SK-N-SH treated with all-trans-retinoic acid at 6 μM for 48 hours (cell line): Measurements from ENCODE around the gene FOXN3.

Experiments used
- ATAC-seq: fragments of 200-7000 bp; cut with Tn5 transposase; 3 replicates; pipeline ENCODE4 v1.9.1; 2020; ENCODE audit warnings: mild to moderate bottlenecking, moderate library complexity
- CREB5 ChIP-seq: fragments of 250-450 bp; sonication (Bioruptor Pico); IDR thresholded peaks from 2 replicates; pipeline ENCODE4 v1.5.1; 2020; ENCODE audit warnings: low read depth, mild to moderate bottlenecking, moderate library complexity
- ESRRG ChIP-seq: fragments of 250-450 bp; sonication (Bioruptor Pico); IDR thresholded peaks from 2 replicates; pipeline ENCODE4 v1.6.1; 2021; ENCODE audit warnings: mild to moderate bottlenecking
- GLIS3 ChIP-seq: fragments of 250-450 bp; sonication (Bioruptor Pico); IDR thresholded peaks from 2 replicates; pipeline ENCODE4 v1.5.0; 2020; ENCODE audit warnings: mild to moderate bottlenecking, moderate library complexity
- ISL1 ChIP-seq: fragments of 250-450 bp; sonication (Bioruptor Pico); IDR thresholded peaks from 2 replicates; pipeline ENCODE4 v2.1.2; 2022; ENCODE audit warnings: mild to moderate bottlenecking, moderate library complexity
- OSR1 ChIP-seq: fragments of 250-450 bp; sonication (Bioruptor Pico); IDR thresholded peaks from 2 replicates; pipeline ENCODE4 v1.8.0; 2022; ENCODE audit warnings: moderate library complexity, mild to moderate bottlenecking, inconsistent platforms
- POU6F1 ChIP-seq: fragments of 250-450 bp; sonication (Bioruptor Pico); IDR thresholded peaks from 2 replicates; pipeline ENCODE4 v1.8.0; 2021; ENCODE audit warnings: low read depth, mild to moderate bottlenecking, moderate library complexity, borderline replicate concordance
- PPARA ChIP-seq: fragments of 250-450 bp; sonication (Bioruptor Pico); IDR thresholded peaks from 2 replicates; pipeline ENCODE4 v1.5.0; 2020; ENCODE audit warnings: mild to moderate bottlenecking, borderline replicate concordance
- RARB ChIP-seq: fragments of 250-450 bp; sonication (Bioruptor Pico); IDR thresholded peaks from 2 replicates; pipeline ENCODE4 v1.8.0; 2021; ENCODE audit warnings: mild to moderate bottlenecking, moderate library complexity
- SNAI2 ChIP-seq: fragments of 250-450 bp; sonication (Bioruptor Pico); IDR thresholded peaks from 2 replicates; pipeline ENCODE4 v1.5.0; 2020; ENCODE audit warnings: mild to moderate bottlenecking, moderate library complexity
- TCF4 ChIP-seq: fragments of 250-450 bp; sonication (Bioruptor Pico); IDR thresholded peaks from 2 replicates; pipeline ENCODE4 v1.8.0; 2021; ENCODE audit warnings: mild to moderate bottlenecking, moderate library complexity, borderline replicate concordance
- TOX ChIP-seq: fragments of 250-450 bp; sonication (Bioruptor Pico); IDR thresholded peaks from 2 replicates; pipeline ENCODE4 v1.8.0; 2021; ENCODE audit warnings: mild to moderate bottlenecking, moderate library complexity, borderline replicate concordance
- TSHZ2 ChIP-seq: fragments of 250-450 bp; sonication (Bioruptor Pico); IDR thresholded peaks from 2 replicates; pipeline ENCODE4 v1.5.0; 2020; ENCODE audit warnings: mild to moderate bottlenecking, moderate library complexity
- ZC3H10 ChIP-seq: fragments of 250-450 bp; sonication (Bioruptor Pico); IDR thresholded peaks from 2 replicates; pipeline ENCODE4 v1.5.1; 2021; ENCODE audit warnings: mild to moderate bottlenecking, moderate library complexity
- ZFP3 ChIP-seq: fragments of 250-450 bp; sonication (Bioruptor Pico); IDR thresholded peaks from 2 replicates; pipeline ENCODE4 v1.5.0; 2020; ENCODE audit warnings: mild to moderate bottlenecking, moderate library complexity
- ZNF565 ChIP-seq: fragments of 450-650 bp; formaldehyde crosslinking; conservative IDR thresholded peaks from 2 replicates; pipeline ENCODE4 v1.5.0; 2020; ENCODE audit warnings: low read depth, mild to moderate bottlenecking, moderate library complexity
- ZNF8 ChIP-seq: fragments of 450-650 bp; formaldehyde crosslinking; IDR thresholded peaks from 2 replicates; pipeline ENCODE4 v1.5.0; 2020; ENCODE audit warnings: mild to moderate bottlenecking, moderate library complexity
- TF ChIP-seq, protein P1 (sequence below): fragments of 250-450 bp; sonication (Bioruptor Pico); IDR thresholded peaks from 2 replicates; pipeline ENCODE4 v1.8.0; 2020; ENCODE audit warnings: mild to moderate bottlenecking, moderate library complexity, borderline replicate concordance

FOXN3 gene

DNA sequence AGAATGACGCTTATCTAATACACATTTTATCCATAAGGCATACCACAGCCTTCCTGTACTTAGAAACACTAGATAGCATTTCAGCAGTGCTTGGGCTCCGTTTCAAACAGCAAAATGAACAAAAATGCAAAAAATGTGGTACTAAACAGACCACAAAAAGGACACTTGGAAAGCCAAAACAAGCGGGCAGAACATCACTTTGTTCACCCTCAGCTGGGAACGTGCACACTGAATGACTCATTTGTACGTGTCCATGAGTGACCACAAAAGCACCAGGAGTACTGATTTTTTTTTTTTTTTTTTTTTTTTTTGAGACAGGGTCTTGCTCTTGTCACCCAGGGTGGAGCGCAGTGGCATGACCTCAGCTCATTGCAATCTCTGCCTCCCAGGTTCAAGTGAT lies 8.9 kb upstream of the FOXN3 start:
- TF ChIP-seq PPARA: no peak
- 0 out of 2 replicates have a peak, but pooled peaks have one; percentile 27 for TF ChIP-seq ISL1 (CRISPR knock-in tag)
- peak; percentile 79; the same call in 1 of the 2 replicates for TF ChIP-seq ZNF8
- no peak for TF ChIP-seq TOX (CRISPR knock-in tag)
- ATAC-seq: peak; percentile 81

- no peak for ATAC-seq
- no peak for TF ChIP-seq CREB5
- no peak for TF ChIP-seq RARB
- no peak for TF ChIP-seq OSR1 (CRISPR knock-in tag)
- no peak for TF ChIP-seq GLIS3 (CRISPR knock-in tag)
- no peak for TF ChIP-seq POU6F1
- no peak for TF ChIP-seq PPARA
- no peak for TF ChIP-seq ISL1 (CRISPR knock-in tag)
- TF ChIP-seq, protein P1, sequence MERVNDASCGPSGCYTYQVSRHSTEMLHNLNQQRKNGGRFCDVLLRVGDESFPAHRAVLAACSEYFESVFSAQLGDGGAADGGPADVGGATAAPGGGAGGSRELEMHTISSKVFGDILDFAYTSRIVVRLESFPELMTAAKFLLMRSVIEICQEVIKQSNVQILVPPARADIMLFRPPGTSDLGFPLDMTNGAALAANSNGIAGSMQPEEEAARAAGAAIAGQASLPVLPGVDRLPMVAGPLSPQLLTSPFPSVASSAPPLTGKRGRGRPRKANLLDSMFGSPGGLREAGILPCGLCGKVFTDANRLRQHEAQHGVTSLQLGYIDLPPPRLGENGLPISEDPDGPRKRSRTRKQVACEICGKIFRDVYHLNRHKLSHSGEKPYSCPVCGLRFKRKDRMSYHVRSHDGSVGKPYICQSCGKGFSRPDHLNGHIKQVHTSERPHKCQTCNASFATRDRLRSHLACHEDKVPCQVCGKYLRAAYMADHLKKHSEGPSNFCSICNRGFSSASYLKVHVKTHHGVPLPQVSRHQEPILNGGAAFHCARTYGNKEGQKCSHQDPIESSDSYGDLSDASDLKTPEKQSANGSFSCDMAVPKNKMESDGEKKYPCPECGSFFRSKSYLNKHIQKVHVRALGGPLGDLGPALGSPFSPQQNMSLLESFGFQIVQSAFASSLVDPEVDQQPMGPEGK: no peak
- no peak for TF ChIP-seq ZFP3 (CRISPR knock-in tag)
- TF ChIP-seq ESRRG (CRISPR knock-in tag): no peak
- TF ChIP-seq TCF4 (CRISPR knock-in tag): no peak
- no peak for TF ChIP-seq SNAI2 (CRISPR knock-in tag)
- no peak for TF ChIP-seq ZC3H10 (CRISPR knock-in tag)
- TF ChIP-seq ZNF565: no peak
- TF ChIP-seq TSHZ2 (CRISPR knock-in tag): no peak
- TF ChIP-seq, all 23 proteins: peak for 0
Measured at GRCh38 chr14:89424241-89424640, 7.2 kb upstream of the FOXN3 start.

DNA sequence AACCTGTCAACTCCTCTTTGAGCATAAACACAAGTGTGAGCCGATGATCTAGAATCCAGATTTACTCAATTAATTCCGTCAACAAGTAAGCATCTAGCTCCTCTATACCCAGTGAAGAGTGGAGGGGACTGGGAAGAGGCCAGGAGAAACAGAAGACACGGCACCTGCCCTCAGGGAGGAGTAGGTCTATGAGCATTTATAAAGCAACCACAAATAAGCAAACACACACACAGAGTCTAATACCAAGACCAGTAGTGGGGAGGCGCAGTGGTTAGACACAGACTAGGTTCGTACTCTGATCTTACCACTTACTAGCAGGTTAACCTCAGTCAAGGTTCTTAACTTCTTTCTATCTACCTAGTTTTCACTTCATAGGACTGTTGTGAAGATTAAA lies 5.9 kb upstream of the FOXN3 start:
- TF ChIP-seq ISL1 (CRISPR knock-in tag) (no peak), TSHZ2 (CRISPR knock-in tag) (no peak), TCF4 (CRISPR knock-in tag) (no peak), POU6F1 (no peak), ZC3H10 (CRISPR knock-in tag) (no peak)
- ATAC-seq: no peak
